ENCODE results near the gene FOXP4. TPM values are rescaled to one million over a fixed set of nuclear protein-coding genes. Genes with fewer than 3 reads are reported as not detected.

FOXP4 gene
- total RNA-seq, 1 donor from 2014 or later: 19.5 TPM

DNA sequence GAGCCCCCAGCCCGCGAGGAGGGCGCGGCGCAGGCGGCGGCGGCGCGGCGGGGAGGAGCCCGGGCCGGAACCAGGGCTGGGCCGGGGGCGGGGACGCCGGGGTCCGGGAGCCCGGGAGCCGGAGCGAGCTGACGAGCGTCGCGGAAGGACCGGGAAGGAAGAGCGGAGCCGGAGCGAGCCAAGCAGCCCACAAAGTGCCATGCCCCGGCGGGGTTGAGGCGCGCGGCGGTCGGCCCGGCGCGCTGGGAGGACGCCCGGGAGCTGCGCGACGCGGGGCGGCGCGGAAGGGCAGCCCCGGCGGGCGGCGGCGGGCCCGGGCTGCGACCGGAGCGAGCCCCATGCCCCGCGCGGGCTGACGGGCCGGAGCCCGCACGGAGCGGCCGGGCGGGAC, 289 bp downstream of the FOXP4 start:
- H3K27ac ChIP-seq: peak overlapping the region; percentile 50 to 92
- intact Hi-C loops (cut with DNase I): loop anchor here (1.0 to 2.0 kb wide), 5 partner anchors 41 to 240 kb away; partner anchors contain the start of gene TOMM6
- no peaks in the 10 kb centered on the region for H3K9me3 ChIP-seq
- no peak for DNase-seq (ENCODE audit: low spot score in 2 of 2)
- no peaks in the 10 kb centered on the region for H3K27me3 ChIP-seq
- TF ChIP-seq CTCF (IDR thresholded peaks at IDR 0.05): no peak
- peak overlapping the region; percentile 75 to 95 for H3K4me3 ChIP-seq
- H3K36me3 ChIP-seq: peaks cover 4 to 5% of the 10 kb centered on the region in 2 donors
- H3K4me1 ChIP-seq: peaks cover 11 to 16% of the 10 kb centered on the region in 2 donors

DNA sequence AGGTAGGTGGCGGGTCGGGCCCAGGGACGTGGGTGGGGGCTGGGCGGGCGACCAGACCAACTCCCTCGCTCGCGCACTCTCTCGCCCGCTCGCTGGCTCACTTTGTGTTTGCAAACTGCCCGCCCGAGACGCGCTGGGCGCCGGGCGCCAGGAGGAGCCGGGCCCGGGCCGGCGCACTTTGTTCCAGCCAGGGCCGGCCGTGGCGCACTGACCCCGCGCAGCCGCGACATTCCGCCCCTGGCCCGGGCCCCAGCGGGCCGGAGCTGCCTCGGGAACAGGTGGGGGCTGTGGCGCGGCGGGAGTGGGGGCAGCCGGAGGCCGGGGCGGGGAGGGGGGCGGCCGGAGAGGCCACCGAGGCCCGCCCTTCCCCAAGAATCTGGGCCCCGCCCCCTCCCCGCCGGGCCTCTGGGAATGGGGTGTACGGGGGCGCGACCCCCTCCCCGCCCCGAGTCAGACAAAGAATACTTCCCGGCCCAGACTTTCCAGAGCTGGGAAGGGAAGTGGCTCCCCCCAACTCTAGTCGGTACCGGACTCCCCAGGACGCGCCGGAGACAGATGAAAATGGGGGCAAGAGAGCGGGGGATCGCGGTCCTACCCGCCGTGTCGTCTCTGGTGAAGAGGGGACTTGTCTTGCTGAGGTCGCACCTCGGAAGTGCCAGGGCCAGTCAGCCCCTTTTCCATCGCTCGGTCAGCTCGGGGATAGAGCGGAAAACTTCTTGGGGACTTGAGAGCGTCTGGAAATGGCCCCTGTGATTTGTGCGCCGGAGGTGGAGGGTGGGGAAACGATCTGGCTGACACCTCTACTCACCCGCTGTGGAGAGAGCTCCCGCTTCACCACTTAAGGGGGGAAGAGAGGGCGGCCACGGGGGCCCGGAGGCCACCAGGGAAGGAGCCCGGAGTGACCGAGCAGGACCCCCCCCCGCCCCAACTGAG, 951 bp downstream of the FOXP4 start:
- H3K36me3 ChIP-seq: peaks cover 11 to 12% of the 10 kb centered on the region in 2 donors
- peak overlapping the region; percentile 75 to 95 for H3K4me3 ChIP-seq
- no peaks in the 10 kb centered on the region for H3K9me3 ChIP-seq
- H3K4me1 ChIP-seq: peaks cover 11 to 16% of the 10 kb centered on the region in 2 donors
- no peak for TF ChIP-seq CTCF (IDR thresholded peaks at IDR 0.05)
- H3K27me3 ChIP-seq: no peaks in the 10 kb centered on the region
- peak overlapping the region; percentile 50 to 92 for H3K27ac ChIP-seq
- intact Hi-C loops (cut with DNase I): loop anchor here (1.0 to 2.0 kb wide), 5 partner anchors 42 to 240 kb away; partner anchors contain the start of gene TOMM6
- no peak for DNase-seq (ENCODE audit: low spot score in 2 of 2)

DNA sequence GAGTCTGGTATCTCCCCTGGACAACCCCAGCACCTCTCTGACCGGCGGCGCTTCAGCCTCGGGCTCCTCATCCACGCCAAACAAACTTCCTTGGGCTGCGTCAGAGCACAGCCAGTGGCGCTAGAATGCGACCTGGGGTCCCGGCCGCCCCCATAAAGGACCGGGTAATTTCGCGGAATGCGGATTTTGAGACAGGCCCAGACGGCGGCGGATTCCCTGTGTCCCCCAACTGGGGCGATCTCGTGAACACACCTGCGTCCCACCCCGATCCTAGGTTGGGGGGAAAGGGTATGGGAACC, 1.6 kb downstream of the FOXP4 start:
- DNase-seq (ENCODE audit: low spot score in 2 of 2): no peak
- intact Hi-C loops (cut with DNase I): loop anchor here (2.0 kb wide), 3 partner anchors 43 to 239 kb away; partner anchors contain the start of gene TOMM6
- Histone ChIP-seq H3K9me3 (no peaks in the 10 kb centered on the region), H3K27ac (peak overlapping the region in 1 of 2 donors; percentile 92), H3K27me3 (no peaks in the 10 kb centered on the region), H3K36me3 (peaks cover 13 to 14% of the 10 kb centered on the region in 2 donors), H3K4me3 (peak overlapping the region; percentile 75 to 95), H3K4me1 (peaks cover 11 to 16% of the 10 kb centered on the region in 2 donors)
- no peak for TF ChIP-seq CTCF (IDR thresholded peaks at IDR 0.05)

GRCh38 chr6:41548098-41548840, 2.1 kb downstream of the FOXP4 start:
- H3K27ac ChIP-seq: no peak overlapping the region
- TF ChIP-seq CTCF (IDR thresholded peaks at IDR 0.05): no peak
- H3K4me3 ChIP-seq: peak overlapping the region; percentile 75 to 95
- no peaks in the 10 kb centered on the region for H3K9me3 ChIP-seq
- no peak for DNase-seq (ENCODE audit: low spot score in 2 of 2)
- peaks cover 13 to 14% of the 10 kb centered on the region in 2 donors for H3K36me3 ChIP-seq
- no peaks in the 10 kb centered on the region for H3K27me3 ChIP-seq
- intact Hi-C loops (cut with DNase I): no loop called here
- H3K4me1 ChIP-seq: peaks cover 11 to 17% of the 10 kb centered on the region in 2 donors

DNA sequence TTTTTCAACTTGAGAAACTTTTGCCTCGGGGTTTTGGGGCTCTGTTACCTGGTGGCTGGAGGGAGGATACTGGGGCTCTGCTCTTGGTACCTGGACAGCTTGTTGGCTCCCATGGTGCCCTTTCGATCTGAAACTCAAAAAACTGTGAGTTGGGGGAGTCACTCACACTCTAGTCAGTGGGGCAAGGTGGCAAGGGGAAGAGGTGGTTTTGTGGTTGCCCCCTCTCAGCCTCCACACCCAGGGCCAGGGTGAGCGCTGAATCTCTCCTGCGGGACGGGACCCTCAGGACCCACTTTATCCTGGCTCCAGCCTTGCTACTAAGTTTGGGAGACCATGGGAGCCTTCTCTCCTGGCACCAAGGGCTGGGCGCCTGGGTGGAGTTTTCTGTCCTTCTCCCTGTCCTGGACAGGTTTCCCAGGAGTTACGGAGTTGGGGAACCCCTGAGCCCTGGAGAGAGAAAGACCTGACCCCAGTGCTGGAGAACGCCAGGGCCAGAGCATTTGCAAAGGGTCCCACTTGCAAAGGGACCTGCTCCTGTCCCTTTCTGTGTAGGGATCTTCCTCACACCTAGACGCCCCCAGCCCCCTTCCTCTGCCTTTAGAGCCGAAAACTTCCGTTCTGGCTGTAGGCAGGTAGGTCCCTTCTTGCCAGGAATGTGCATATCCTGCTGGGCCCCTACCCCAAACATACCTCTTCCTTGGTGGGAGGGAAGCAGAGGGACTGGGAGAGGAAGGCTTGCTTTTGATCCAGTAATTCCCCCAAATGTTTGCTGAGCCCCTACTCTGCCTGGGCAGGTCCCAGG, 2.9 kb downstream of the FOXP4 start:
- DNase-seq (ENCODE audit: low spot score in 2 of 2): no peak
- TF ChIP-seq CTCF (IDR thresholded peaks at IDR 0.05): no peak
- intact Hi-C loops (cut with DNase I): no loop called here
- H3K4me3 ChIP-seq: peak overlapping the region in 1 of 2 donors; percentile 95
- H3K36me3 ChIP-seq: peaks cover 13 to 14% of the 10 kb centered on the region in 2 donors
- no peaks in the 10 kb centered on the region for H3K9me3 ChIP-seq
- H3K4me1 ChIP-seq: peaks cover 11 to 19% of the 10 kb centered on the region in 2 donors
- H3K27me3 ChIP-seq: no peaks in the 10 kb centered on the region
- no peak overlapping the region for H3K27ac ChIP-seq

All from ascending aorta (tissue), 2 donors.